ENCODE data around the gene GPR18.

GPR18 gene

DNA sequence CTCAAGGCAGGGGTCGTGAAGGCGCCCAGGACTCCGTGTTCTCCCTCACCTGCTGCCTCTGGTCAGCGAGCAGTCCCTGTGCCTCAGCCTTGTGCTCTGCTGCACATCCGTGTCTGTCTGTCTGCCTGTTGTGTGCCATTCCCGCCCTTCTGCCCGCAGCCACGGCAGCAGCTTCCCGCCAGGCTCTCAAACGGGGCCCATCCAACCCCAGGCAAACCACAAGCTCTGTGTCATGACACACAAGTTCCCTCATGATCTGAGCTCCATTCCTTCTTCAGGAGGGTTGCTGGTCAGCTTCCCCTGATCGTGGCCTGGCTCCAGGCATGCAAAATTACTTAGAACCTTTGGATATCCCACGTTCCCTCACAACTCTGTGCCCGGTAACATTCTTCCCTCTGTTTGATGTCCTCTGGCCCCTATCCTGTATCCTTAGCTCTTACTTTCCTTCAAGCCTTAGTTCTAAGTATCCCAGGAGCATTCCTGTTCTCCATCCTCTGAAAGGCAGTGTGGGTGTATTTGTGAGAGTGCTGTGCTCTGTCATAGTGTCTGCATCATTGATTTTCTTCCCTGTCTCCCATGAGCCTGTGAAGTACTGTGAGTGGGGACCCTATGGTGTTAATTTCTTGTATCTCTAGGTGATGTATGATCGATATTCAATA, 45.8 kb upstream of the GPR18 start:
- Histone ChIP-seq H3K4me3 (ENCODE audit: low read length) (no peak overlapping the region), H3K36me3 (ENCODE audit: control insufficient read depth, low read length) (peaks cover 11% of the 10 kb centered on the region), H3K79me2 (ENCODE audit: control insufficient read depth, low read length) (0 out of 2 replicates have a peak, but pooled peaks cover 2% of the 10 kb centered on the region)

DNA sequence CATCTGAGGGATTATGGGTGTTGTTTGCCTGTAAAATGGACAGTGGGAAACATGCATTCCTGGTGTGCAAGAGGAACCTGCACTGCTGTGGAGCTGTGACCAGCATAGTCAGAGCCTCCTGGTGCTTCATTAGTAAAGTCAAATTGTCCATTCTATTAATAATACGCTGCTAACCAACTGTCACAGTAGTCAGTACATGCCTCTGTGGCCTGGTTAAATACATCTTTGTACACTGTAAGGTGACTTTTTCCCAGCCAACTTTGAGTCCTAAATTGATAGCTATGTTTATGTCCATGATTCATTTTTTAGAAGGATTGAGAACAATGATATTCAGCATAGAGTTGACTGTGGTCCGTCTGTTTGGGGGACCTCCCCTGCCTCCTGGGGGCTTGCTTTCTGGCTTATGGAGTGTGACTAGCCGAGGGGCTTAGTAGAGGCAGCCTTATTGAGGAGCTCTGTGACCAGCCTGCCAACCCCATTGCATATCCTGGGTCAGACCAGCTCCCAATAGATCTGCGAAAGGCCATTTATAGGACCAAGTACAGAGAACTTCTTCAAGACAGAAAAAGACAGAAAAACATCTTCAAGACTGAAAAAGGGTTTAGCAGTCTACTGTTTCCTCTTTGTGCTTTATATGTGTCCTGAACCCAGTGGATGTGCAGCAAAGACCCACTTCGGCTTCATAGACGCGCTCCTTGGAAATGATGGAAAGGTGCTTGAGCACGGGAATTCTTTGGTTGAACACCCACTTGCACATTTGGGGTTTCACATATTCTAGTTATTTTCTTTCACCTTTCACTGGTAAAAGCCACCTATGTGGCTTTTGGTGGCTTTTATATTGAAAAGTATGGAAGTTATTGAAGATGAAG, 44.7 kb upstream of the GPR18 start:
- Histone ChIP-seq H3K9me3 (ENCODE audit: control insufficient read depth, insufficient read depth, low read length) (no peaks in the 10 kb centered on the region), H3K27me3 (ENCODE audit: control insufficient read depth, low read length) (no peaks in the 10 kb centered on the region), H3K27ac (ENCODE audit: low read depth, low read length) (no peak overlapping the region), H3K4me1 (ENCODE audit: control insufficient read depth, low read length) (peaks cover 33% of the 10 kb centered on the region), H3K9me2 (replicated peaks; ENCODE audit: control insufficient read depth, low read length) (no peaks in the 10 kb centered on the region), H3K4me2 (ENCODE audit: low read length) (no peak overlapping the region), H3F3A (ENCODE audit: control insufficient read depth, insufficient read depth) (0 out of 2 replicates have a peak, but pooled peaks cover 5% of the 10 kb centered on the region), H4K20me1 (ENCODE audit: control insufficient read depth, insufficient read depth, low read depth, low read length) (peaks cover 16% of the 10 kb centered on the region; the same call in 1 of the 2 replicates), H3K4me3 (ENCODE audit: low read length) (no peak overlapping the region), H3K79me2 (ENCODE audit: control insufficient read depth, low read length) (0 out of 2 replicates have a peak, but pooled peaks cover 2% of the 10 kb centered on the region), H3K36me3 (ENCODE audit: control insufficient read depth, low read length) (peaks cover 3% of the 10 kb centered on the region)
- TF ChIP-seq, protein P1, sequence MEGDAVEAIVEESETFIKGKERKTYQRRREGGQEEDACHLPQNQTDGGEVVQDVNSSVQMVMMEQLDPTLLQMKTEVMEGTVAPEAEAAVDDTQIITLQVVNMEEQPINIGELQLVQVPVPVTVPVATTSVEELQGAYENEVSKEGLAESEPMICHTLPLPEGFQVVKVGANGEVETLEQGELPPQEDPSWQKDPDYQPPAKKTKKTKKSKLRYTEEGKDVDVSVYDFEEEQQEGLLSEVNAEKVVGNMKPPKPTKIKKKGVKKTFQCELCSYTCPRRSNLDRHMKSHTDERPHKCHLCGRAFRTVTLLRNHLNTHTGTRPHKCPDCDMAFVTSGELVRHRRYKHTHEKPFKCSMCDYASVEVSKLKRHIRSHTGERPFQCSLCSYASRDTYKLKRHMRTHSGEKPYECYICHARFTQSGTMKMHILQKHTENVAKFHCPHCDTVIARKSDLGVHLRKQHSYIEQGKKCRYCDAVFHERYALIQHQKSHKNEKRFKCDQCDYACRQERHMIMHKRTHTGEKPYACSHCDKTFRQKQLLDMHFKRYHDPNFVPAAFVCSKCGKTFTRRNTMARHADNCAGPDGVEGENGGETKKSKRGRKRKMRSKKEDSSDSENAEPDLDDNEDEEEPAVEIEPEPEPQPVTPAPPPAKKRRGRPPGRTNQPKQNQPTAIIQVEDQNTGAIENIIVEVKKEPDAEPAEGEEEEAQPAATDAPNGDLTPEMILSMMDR (IDR thresholded peaks at IDR 0.05; ENCODE audit: low read depth, low read length, poor library complexity, severe bottlenecking): no peak
- no peak for TF ChIP-seq EZH2phosphoT487 (IDR thresholded peaks at IDR 0.05; ENCODE audit: borderline replicate concordance, low read length)

More for the DNA sequence above, 45.8 kb upstream of the GPR18 start:
- no peaks in the 10 kb centered on the region for H3K9me2 ChIP-seq (replicated peaks; ENCODE audit: control insufficient read depth, low read length)
- H3K9me3 ChIP-seq (ENCODE audit: control insufficient read depth, insufficient read depth, low read length): no peaks in the 10 kb centered on the region
- H3F3A ChIP-seq (ENCODE audit: control insufficient read depth, insufficient read depth): 0 out of 2 replicates have a peak, but pooled peaks cover 5% of the 10 kb centered on the region
- no peak overlapping the region for H3K27ac ChIP-seq (ENCODE audit: low read depth, low read length)
- H3K4me2 ChIP-seq (ENCODE audit: low read length): no peak overlapping the region
- no peak for TF ChIP-seq EZH2phosphoT487 (IDR thresholded peaks at IDR 0.05; ENCODE audit: borderline replicate concordance, low read length)
- TF ChIP-seq, protein P1 (IDR thresholded peaks at IDR 0.05; ENCODE audit: low read depth, low read length, poor library complexity, severe bottlenecking): no peak
- H3K27me3 ChIP-seq (ENCODE audit: control insufficient read depth, low read length): no peaks in the 10 kb centered on the region
- H4K20me1 ChIP-seq (ENCODE audit: control insufficient read depth, insufficient read depth, low read depth, low read length): peaks cover 19% of the 10 kb centered on the region; the same call in 1 of the 2 replicates
- H3K4me1 ChIP-seq (ENCODE audit: control insufficient read depth, low read length): peaks cover 33% of the 10 kb centered on the region

DNA sequence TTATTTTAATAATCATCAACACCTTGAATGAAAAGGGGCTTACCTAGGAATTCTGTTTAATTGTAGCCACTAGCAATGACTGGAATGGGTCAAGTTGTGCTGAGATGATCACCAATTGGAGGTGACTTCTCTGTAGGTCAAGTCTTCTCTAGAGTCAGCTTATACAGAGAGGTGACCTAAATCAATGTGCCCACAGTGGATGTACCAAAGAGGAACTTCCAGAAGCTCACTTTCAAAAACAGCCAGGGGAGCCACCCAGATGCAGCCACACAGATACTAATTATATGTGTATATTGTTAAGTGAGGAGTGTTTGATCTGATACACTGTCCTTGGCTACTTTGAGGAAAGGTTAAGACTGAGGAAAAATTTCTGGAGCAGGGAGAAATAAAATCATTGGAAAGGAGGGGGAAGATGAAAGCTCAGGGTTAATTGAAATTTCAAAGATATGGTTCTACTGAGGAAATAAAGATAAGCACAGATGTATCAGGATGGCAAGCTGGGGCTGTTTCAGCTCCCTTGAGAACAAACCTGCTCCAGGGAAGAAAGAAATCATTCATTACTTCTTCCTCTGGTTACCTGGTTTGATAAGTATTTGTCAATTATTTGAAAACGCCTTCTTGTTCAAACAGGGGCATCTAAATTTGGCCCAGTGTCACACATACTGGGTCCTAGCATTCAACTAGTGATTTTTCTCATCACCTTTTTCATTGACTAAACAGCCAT, 43.9 kb upstream of the GPR18 start:
- H3K36me3 ChIP-seq (ENCODE audit: control insufficient read depth, low read length): no peaks in the 10 kb centered on the region
- H3K4me2 ChIP-seq (ENCODE audit: low read length): no peak overlapping the region
- 0 out of 2 replicates have a peak, but pooled peaks cover 5% of the 10 kb centered on the region for H3F3A ChIP-seq (ENCODE audit: control insufficient read depth, insufficient read depth)
- no peaks in the 10 kb centered on the region for H3K79me2 ChIP-seq (ENCODE audit: control insufficient read depth, low read length)
- H3K4me3 ChIP-seq (ENCODE audit: low read length): no peak overlapping the region
- peaks cover 33% of the 10 kb centered on the region for H3K4me1 ChIP-seq (ENCODE audit: control insufficient read depth, low read length)
- H3K9me3 ChIP-seq (ENCODE audit: control insufficient read depth, insufficient read depth, low read length): no peaks in the 10 kb centered on the region
- H3K27ac ChIP-seq (ENCODE audit: low read depth, low read length): no peak overlapping the region
- H3K9me2 ChIP-seq (replicated peaks; ENCODE audit: control insufficient read depth, low read length): no peaks in the 10 kb centered on the region
- H3K27me3 ChIP-seq (ENCODE audit: control insufficient read depth, low read length): no peaks in the 10 kb centered on the region
- no peak for TF ChIP-seq EZH2phosphoT487 (IDR thresholded peaks at IDR 0.05; ENCODE audit: borderline replicate concordance, low read length)
- TF ChIP-seq, protein P1 (IDR thresholded peaks at IDR 0.05; ENCODE audit: low read depth, low read length, poor library complexity, severe bottlenecking): no peak
- peaks cover 14% of the 10 kb centered on the region; the same call in 1 of the 2 replicates for H4K20me1 ChIP-seq (ENCODE audit: control insufficient read depth, insufficient read depth, low read depth, low read length)
